H1 (cell line): ENCODE data around the gene TMEM168.

Experiments used
- JUND ChIP-seq: IDR thresholded peaks from 2 replicates; pipeline ENCODE4 v1.6.1; 2011; ENCODE audit warnings: mild to moderate bottlenecking, improper control_type of control experiment, low read length
- KDM4A ChIP-seq: IDR thresholded peaks from one replicate; pipeline ENCODE4 v1.7.1; 2012; ENCODE audit warnings: low read depth, mild to moderate bottlenecking, moderate library complexity, low read length, inconsistent platforms; ENCODE audit not compliant: severe bottlenecking
- POLR2A ChIP-seq, 2 experiments: IDR thresholded peaks; 1 replicate in 1 of 2; 2 replicates in 1 of 2; pipeline ENCODE4 v1.6.1; 2011; ENCODE audit warnings: low read depth in 2 of 2, low read length in 2 of 2, mild to moderate bottlenecking in 2 of 2; ENCODE audit errors: control extremely low read depth in 1 of 2
- POLR2AphosphoS5 ChIP-seq: IDR thresholded peaks from 2 replicates; pipeline ENCODE4 v1.6.1; 2011; ENCODE audit warnings: low read depth, low read length
- SIN3A ChIP-seq, 2 experiments: IDR thresholded peaks in 1 of 2; conservative IDR thresholded peaks in 1 of 2; 2 replicates each; pipeline ENCODE4 v1.6.1; 2011 to 2012; ENCODE audit warnings: low read length in 2 of 2, improper control_type of control experiment in 1 of 2, low read depth in 1 of 2, mild to moderate bottlenecking in 1 of 2
- TEAD4 ChIP-seq: IDR thresholded peaks from 2 replicates; pipeline ENCODE4 v1.6.1; 2012; ENCODE audit warnings: low read depth, low read length, inconsistent platforms, mixed read lengths
- TF ChIP-seq, protein P1 (sequence below), 3 experiments: IDR thresholded peaks; 1 replicate in 2 of 3; 2 replicates in 1 of 3; pipeline versions ENCODE4 v1.5.1 to v1.6.1; 2011; ENCODE audit warnings: low read length in 3 of 3, mild to moderate bottlenecking in 3 of 3, inconsistent platforms in 2 of 3, low read depth in 1 of 3, moderate library complexity in 1 of 3; ENCODE audit not compliant: insufficient read depth in 1 of 3; ENCODE audit errors: control extremely low read depth in 1 of 3

DNA sequence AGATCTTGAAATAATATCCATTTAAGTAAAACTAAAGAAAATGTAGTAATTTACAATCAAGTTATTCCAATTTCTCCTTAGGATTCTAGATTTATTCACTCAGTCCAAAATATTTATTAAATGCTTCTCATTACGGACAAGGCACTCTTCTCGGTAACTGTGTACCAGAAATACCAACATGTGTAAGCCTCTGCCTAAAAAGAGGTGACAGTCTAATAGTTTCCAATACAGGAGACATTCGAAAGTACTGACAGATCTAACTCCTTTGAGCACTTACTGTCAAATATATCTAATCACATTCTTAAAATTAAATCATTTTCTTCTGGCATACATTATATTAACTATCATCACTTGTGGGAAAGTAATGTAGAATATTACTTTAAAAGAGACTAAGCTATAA, 26.9 kb downstream of the TMEM168 start:
- TF ChIP-seq POLR2AphosphoS5: no peak
- TF ChIP-seq JUND: no peak
- TF ChIP-seq, protein P1, sequence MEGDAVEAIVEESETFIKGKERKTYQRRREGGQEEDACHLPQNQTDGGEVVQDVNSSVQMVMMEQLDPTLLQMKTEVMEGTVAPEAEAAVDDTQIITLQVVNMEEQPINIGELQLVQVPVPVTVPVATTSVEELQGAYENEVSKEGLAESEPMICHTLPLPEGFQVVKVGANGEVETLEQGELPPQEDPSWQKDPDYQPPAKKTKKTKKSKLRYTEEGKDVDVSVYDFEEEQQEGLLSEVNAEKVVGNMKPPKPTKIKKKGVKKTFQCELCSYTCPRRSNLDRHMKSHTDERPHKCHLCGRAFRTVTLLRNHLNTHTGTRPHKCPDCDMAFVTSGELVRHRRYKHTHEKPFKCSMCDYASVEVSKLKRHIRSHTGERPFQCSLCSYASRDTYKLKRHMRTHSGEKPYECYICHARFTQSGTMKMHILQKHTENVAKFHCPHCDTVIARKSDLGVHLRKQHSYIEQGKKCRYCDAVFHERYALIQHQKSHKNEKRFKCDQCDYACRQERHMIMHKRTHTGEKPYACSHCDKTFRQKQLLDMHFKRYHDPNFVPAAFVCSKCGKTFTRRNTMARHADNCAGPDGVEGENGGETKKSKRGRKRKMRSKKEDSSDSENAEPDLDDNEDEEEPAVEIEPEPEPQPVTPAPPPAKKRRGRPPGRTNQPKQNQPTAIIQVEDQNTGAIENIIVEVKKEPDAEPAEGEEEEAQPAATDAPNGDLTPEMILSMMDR (IDR thresholded peaks at IDR 0.05; ENCODE audit: control extremely low read depth in 1 of 3, insufficient read depth in 1 of 3, low read depth in 1 of 3, low read length in 3 of 3): no peak
- TF ChIP-seq KDM4A: no peak
- TF ChIP-seq POLR2A (IDR thresholded peaks at IDR 0.05; ENCODE audit: control extremely low read depth in 1 of 2, low read depth in 2 of 2, low read length in 2 of 2): no peak
- TF ChIP-seq TEAD4: no peak
- no peak for TF ChIP-seq SIN3A (conservative IDR thresholded peaks at IDR 0.05 in 1 of 2, IDR thresholded peaks at IDR 0.05 in 1 of 2; ENCODE audit: low read depth in 1 of 2, low read length in 2 of 2)
